ENCODE measurements around the gene SKI.

- no peak for TF ChIP-seq HSF1 (IDR thresholded peaks at IDR 0.05; ENCODE audit: low read depth, low read length)
- no peak for TF ChIP-seq USF2 (IDR thresholded peaks at IDR 0.05; ENCODE audit: borderline replicate concordance, low read depth, low read length)
- TF ChIP-seq FOXM1 (IDR thresholded peaks at IDR 0.05; ENCODE audit: low read depth, low read length): no peak
- TF ChIP-seq, protein P1, sequence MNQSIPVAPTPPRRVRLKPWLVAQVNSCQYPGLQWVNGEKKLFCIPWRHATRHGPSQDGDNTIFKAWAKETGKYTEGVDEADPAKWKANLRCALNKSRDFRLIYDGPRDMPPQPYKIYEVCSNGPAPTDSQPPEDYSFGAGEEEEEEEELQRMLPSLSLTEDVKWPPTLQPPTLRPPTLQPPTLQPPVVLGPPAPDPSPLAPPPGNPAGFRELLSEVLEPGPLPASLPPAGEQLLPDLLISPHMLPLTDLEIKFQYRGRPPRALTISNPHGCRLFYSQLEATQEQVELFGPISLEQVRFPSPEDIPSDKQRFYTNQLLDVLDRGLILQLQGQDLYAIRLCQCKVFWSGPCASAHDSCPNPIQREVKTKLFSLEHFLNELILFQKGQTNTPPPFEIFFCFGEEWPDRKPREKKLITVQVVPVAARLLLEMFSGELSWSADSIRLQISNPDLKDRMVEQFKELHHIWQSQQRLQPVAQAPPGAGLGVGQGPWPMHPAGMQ (IDR thresholded peaks at IDR 0.05; ENCODE audit: borderline replicate concordance): no peak
- TF ChIP-seq JUND (IDR thresholded peaks at IDR 0.05; ENCODE audit: low read depth, low read length): no peak
- no peak for TF ChIP-seq SIX5 (IDR thresholded peaks at IDR 0.05; ENCODE audit: low read depth, low read length, severe bottlenecking)
These were observed 112.8 kb downstream of the SKI start for GRCh38 chr1:2340918-2341254.
